HepG2 (cell line): ENCODE measurements around the gene KCNMA1.

Source experiments
- CC2D1A ChIP-seq: sonication (generic); formaldehyde crosslinking; IDR thresholded peaks from 2 replicates; pipeline ENCODE4 v1.8.1; 2023; ENCODE audit warnings: mild to moderate bottlenecking, missing genetic modification reagents
- CTCF ChIP-seq: sonication (generic); formaldehyde crosslinking; IDR thresholded peaks from 2 replicates; pipeline ENCODE4 v1.5.0; 2020; ENCODE audit warnings: mild to moderate bottlenecking, missing genetic modification reagents, moderate library complexity
- NFIB ChIP-seq: sonication (generic); formaldehyde crosslinking; IDR thresholded peaks from 2 replicates; pipeline ENCODE4 v1.9.0; 2021; ENCODE audit warnings: missing genetic modification reagents, mild to moderate bottlenecking, borderline replicate concordance
- TRAFD1 ChIP-seq: sonication (generic); formaldehyde crosslinking; IDR thresholded peaks from 2 replicates; pipeline ENCODE4 v1.5.1; 2020; ENCODE audit warnings: missing genetic modification reagents, mild to moderate bottlenecking, borderline replicate concordance
- ZNF256 ChIP-seq: sonication (generic); formaldehyde crosslinking; conservative IDR thresholded peaks from 2 replicates; pipeline ENCODE4 v1.4.0; 2020; ENCODE audit warnings: missing genetic modification reagents

- TF ChIP-seq TRAFD1 (CRISPR knock-in tag) (no peak), CTCF (CRISPR knock-in tag) (no peak), CC2D1A (no peak), NFIB (no peak), ZNF256 (no peak)
These were observed 557.9 kb downstream of the KCNMA1 start for GRCh38 chr10:77079592-77080300.
